Endothelial cell of umbilical vein (primary cell): ENCODE measurements around the gene ZNF827.

ENCODE experiments used
- CTCF ChIP-seq, 2 donors: IDR thresholded peaks; 1 replicate in 1 of 2; 2 replicates in 1 of 2; pipeline ENCODE4 v1.5.1; 2011; ENCODE audit warnings: low read length in 2 of 2, mild to moderate bottlenecking in 2 of 2, moderate library complexity in 2 of 2, control low read depth in 1 of 2, inconsistent platforms in 1 of 2, low read depth in 1 of 2; ENCODE audit not compliant: insufficient read depth in 1 of 2; ENCODE audit errors: extremely low read depth in 1 of 2
- EZH2 ChIP-seq: IDR thresholded peaks from 2 replicates; pipeline ENCODE4 v1.6.1; 2012; ENCODE audit warnings: borderline replicate concordance, low read depth, mild to moderate bottlenecking, moderate library complexity, low read length, inconsistent platforms; ENCODE audit not compliant: severe bottlenecking
- FOS ChIP-seq: IDR thresholded peaks from 2 replicates; pipeline ENCODE4 v1.6.1; 2011; ENCODE audit warnings: mild to moderate bottlenecking, low read length, moderate library complexity, borderline replicate concordance; ENCODE audit not compliant: insufficient read depth
- GATA2 ChIP-seq: IDR thresholded peaks from 2 replicates; pipeline ENCODE4 v1.7.0; 2011; ENCODE audit warnings: low read depth, mild to moderate bottlenecking, moderate library complexity, mixed read lengths, low read length; ENCODE audit not compliant: insufficient read length, insufficient read depth
- JUN ChIP-seq: IDR thresholded peaks from 2 replicates; pipeline ENCODE4 v1.6.1; 2011; ENCODE audit warnings: borderline replicate concordance, low read depth; ENCODE audit not compliant: insufficient read length, insufficient read depth
- MAX ChIP-seq: IDR thresholded peaks from 2 replicates; pipeline ENCODE4 v1.6.1; 2011; ENCODE audit not compliant: insufficient read depth, insufficient read length
- MYC ChIP-seq: IDR thresholded peaks from one replicate; pipeline ENCODE4 v1.6.1; 2011; ENCODE audit warnings: mild to moderate bottlenecking, low read depth, low read length
- POLR2A ChIP-seq: IDR thresholded peaks from 2 replicates; pipeline ENCODE4 v1.6.1; 2012; ENCODE audit warnings: low read depth, mild to moderate bottlenecking, control low read depth, low read length
- POLR2AphosphoS5 ChIP-seq: IDR thresholded peaks from 2 replicates; pipeline ENCODE4 v1.6.1; 2012; ENCODE audit warnings: low read depth, mild to moderate bottlenecking, control low read depth, low read length, moderate library complexity; ENCODE audit not compliant: insufficient read depth

- TF ChIP-seq POLR2A (no peak), CTCF (IDR thresholded peaks at IDR 0.05; ENCODE audit: extremely low read depth in 1 of 2, insufficient read depth in 1 of 2, low read depth in 1 of 2, low read length in 2 of 2) (no peak), MAX (no peak), EZH2 (no peak), POLR2AphosphoS5 (peak; percentile 70), MYC (no peak), JUN (peak; percentile 73), FOS (peak; percentile 87), GATA2 (no peak)
Observed at GRCh38 chr4:145734576-145735346, 203.9 kb downstream of the ZNF827 start.
